Stomach (tissue), 9 donors: ENCODE data around the gene CFAP299. TPM values are rescaled to one million over a fixed set of nuclear protein-coding genes. Genes with fewer than 3 reads are reported as not detected.

Experiments
- DNase-seq, 2 donors: peaks; one replicate each; pipeline versions ENCODE4 v3.0.0 to v3.0.0-alpha.2; 2013 to 2019
- H3K27ac ChIP-seq, 5 donors: fragments of 200-600 bp in 4 of 5; sonication (generic) in 4 of 5; one replicate each; pipeline ENCODE4 v1.5.1; 2013 to 2019; ENCODE audit warnings: mild to moderate bottlenecking in 1 of 5, moderate library complexity in 1 of 5
- H3K27me3 ChIP-seq, 3 donors: fragments of 200-600 bp; sonication (generic); one replicate each; pipeline ENCODE4 v1.5.1; 2017 to 2019; ENCODE audit warnings: mixed run types in 1 of 3
- H3K36me3 ChIP-seq, 4 donors: fragments of 200-600 bp; sonication (generic); 1 replicate in 3 of 4; 2 replicates in 1 of 4; pipeline ENCODE4 v1.5.1; 2016 to 2019
- H3K4me1 ChIP-seq, 4 donors: fragments of 200-600 bp; sonication (generic); one replicate each; pipeline ENCODE4 v1.5.1; 2016 to 2019
- H3K4me3 ChIP-seq, 4 donors: fragments of 200-600 bp; sonication (generic) in 3 of 4; one replicate each; pipeline ENCODE4 v1.5.1; 2016 to 2019; ENCODE audit warnings: mild to moderate bottlenecking in 1 of 4
- H3K9me3 ChIP-seq, 4 donors: fragments of 200-600 bp; sonication (generic); one replicate each; pipeline ENCODE4 v1.5.1; 2016 to 2019
- EP300 ChIP-seq: sonication (generic); formaldehyde crosslinking; IDR thresholded peaks from one replicate; pipeline ENCODE4 v1.6.1; 2017; ENCODE audit warnings: antibody characterized with exemption
- POLR2A ChIP-seq, 4 donors: fragments of 450-650 bp; IDR thresholded peaks; one replicate each; pipeline ENCODE4 v1.6.1; 2016; ENCODE audit warnings: antibody characterized with exemption in 4 of 4, control low read depth in 2 of 4, mild to moderate bottlenecking in 1 of 4, moderate library complexity in 1 of 4
- POLR2AphosphoS5 ChIP-seq, 3 donors: sonication (generic); formaldehyde crosslinking; IDR thresholded peaks; one replicate each; pipeline ENCODE4 v1.6.1; 2016; ENCODE audit warnings: antibody characterized with exemption in 3 of 3
- WGBS, 5 donors: extraction: QIAGEN DNeasy Blood & Tissue Kit in 3 of 5; methylation state at CpG; one replicate each; pipeline versions ENCODE4 v1.1.5 to v1.1.7; 2013 to 2018; 5-methylcytosine and 5-hydroxymethylcytosine counted together
- intact Hi-C: fragments of 100-400 bp; cut with DNase I; formaldehyde crosslinking; loops from one replicate; pipeline ENCODE4 v1.15.1; 2023; ENCODE audit warnings: low total_unique reads
- polyA plus RNA-seq, 3 donors: library from polyadenylated mRNA; stranded (reverse); fragments of 200-250 nt; gene quantifications; one replicate each; pipeline ENCODE4 v1.2.3, GENCODE V29; 2013
- total RNA-seq, 5 donors: library from RNA; depleted of rRNA; stranded (reverse); fragments of >200 nt; gene quantifications; one replicate each; pipeline versions ENCODE4 v1.1.0 to v1.2.3, GENCODE V29; 2014 to 2016
- TF ChIP-seq, protein P1 (sequence below), 7 experiments: fragments of 450-650 bp in 4 of 7; fragments of 200-600 bp in 3 of 7; sonication (generic) in 3 of 7; IDR thresholded peaks; one replicate each; pipeline ENCODE4 v1.5.1; 2016 to 2019; ENCODE audit warnings: antibody characterized with exemption in 7 of 7, control low read depth in 2 of 7, mild to moderate bottlenecking in 1 of 7
- donor health status: healthy with polysubstance abuse.
- donor health status: Bipolar disorder and iron deficiency.
- donor health status: healthy.

The CFAP299 gene
- total and polyA plus RNA-seq, 8 donors: 0.73 TPM; not detected in 7

DNA sequence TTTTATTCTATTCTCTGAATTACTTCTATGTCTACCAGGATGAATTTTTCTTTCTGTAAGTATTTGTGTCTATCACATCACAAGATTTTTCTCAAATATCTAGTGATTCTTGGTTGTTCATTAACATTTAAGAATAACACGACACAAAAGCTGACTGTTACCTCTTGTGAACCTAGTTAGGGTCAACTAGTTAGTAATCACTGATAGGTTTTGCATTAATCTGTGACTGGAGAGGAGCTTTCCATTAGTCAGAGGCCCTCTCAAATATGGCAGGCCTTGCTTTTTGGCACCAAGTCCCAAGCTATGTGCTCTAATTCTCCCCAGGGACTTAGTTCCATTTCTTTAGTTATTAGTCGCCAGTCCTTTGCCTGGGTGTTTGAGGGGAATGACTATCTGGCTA, 259.2 kb downstream of the CFAP299 start:
- no peaks in the 10 kb centered on the region for H3K27me3 ChIP-seq
- H3K4me1 ChIP-seq: no peaks in the 10 kb centered on the region
- no peak overlapping the region for H3K4me3 ChIP-seq
- no peaks in the 10 kb centered on the region for H3K36me3 ChIP-seq
- intact Hi-C loops: no loop called here
- no peaks in the 10 kb centered on the region for H3K9me3 ChIP-seq
- 84 to 91% (median 85%) methylated on average over 2 of the region's 2 CpGs for WGBS, 5 donors
- H3K27ac ChIP-seq: no peak overlapping the region
- no peak for DNase-seq
- TF ChIP-seq, protein P1, sequence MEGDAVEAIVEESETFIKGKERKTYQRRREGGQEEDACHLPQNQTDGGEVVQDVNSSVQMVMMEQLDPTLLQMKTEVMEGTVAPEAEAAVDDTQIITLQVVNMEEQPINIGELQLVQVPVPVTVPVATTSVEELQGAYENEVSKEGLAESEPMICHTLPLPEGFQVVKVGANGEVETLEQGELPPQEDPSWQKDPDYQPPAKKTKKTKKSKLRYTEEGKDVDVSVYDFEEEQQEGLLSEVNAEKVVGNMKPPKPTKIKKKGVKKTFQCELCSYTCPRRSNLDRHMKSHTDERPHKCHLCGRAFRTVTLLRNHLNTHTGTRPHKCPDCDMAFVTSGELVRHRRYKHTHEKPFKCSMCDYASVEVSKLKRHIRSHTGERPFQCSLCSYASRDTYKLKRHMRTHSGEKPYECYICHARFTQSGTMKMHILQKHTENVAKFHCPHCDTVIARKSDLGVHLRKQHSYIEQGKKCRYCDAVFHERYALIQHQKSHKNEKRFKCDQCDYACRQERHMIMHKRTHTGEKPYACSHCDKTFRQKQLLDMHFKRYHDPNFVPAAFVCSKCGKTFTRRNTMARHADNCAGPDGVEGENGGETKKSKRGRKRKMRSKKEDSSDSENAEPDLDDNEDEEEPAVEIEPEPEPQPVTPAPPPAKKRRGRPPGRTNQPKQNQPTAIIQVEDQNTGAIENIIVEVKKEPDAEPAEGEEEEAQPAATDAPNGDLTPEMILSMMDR (IDR thresholded peaks at IDR 0.05): no peak
- TF ChIP-seq POLR2A (IDR thresholded peaks at IDR 0.05) (no peak), EP300 (no peak), POLR2AphosphoS5 (IDR thresholded peaks at IDR 0.05) (no peak)

DNA sequence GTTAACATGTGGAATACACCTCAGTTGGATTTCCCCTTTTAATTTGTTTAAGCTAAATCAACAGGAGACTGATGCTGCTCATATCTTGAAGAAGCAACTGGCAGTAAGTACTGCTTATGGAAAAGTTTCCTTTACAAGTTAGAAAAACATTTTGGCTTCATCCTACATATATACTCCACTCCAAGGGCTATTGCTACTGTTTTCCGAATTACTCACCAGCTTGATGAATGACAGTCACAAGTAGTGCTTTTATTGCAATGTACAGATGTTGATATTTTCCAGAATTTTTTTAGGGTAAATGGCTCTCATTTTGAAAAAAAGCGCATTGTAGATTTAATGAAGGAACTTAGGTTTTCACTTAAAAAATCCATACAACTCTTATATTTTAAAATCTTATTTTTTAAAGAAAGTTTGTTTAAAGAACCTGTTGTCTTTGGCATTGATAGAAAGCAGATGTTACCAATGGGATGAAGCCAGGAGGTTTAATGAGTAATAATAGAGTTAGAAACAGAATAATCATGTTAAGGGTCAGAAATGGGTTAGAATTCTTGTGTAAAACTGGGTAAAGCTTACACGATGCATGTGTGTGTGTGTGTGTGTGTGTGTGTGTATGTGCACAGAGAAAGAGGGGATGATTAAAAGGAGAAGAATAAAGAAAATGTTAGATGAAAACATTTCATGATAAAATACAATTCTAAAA, 272.9 kb downstream of the CFAP299 start:
- Histone ChIP-seq H3K4me1 (peaks cover 0 to 16% (median 11%) of the 10 kb centered on the region in 4 donors), H3K27ac (no peak overlapping the region), H3K9me3 (no peaks in the 10 kb centered on the region), H3K36me3 (no peaks in the 10 kb centered on the region), H3K4me3 (no peak overlapping the region), H3K27me3 (peaks cover 0 to 17% (median 0%) of the 10 kb centered on the region in 3 donors)
- peak in 1 of 2 donors; percentile 19 for DNase-seq
- TF ChIP-seq, protein P1 (IDR thresholded peaks at IDR 0.05): no peak
- TF ChIP-seq POLR2A (IDR thresholded peaks at IDR 0.05) (no peak), POLR2AphosphoS5 (IDR thresholded peaks at IDR 0.05) (no peak), EP300 (no peak)
- 48 to 83% (median 75%) methylated on average over 3 of the region's 3 CpGs for WGBS, 5 donors
- intact Hi-C loops: no loop called here

DNA sequence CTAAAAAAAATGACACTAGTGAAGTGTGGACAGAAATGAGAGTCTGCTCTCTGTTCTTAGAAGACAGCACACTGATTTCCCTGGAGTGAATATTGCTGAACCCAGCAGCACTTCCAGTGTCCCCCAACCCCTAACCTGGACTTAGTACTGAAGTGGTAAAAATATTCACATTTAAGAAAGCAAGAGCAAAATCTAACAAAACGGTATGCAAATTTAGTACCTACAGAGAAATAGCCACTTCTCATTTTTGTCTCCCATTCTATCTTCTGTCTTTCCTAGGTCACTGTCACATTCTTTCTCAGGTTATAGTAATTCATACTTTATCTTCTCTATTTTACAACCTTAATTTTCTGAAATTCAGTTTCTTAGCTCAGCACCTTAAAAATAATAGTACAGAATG, 274.7 kb downstream of the CFAP299 start:
- intact Hi-C loops: no loop called here
- Histone ChIP-seq H3K27me3 (peaks cover 0 to 21% (median 0%) of the 10 kb centered on the region in 3 donors), H3K36me3 (no peaks in the 10 kb centered on the region), H3K4me1 (peaks cover 0 to 26% (median 17%) of the 10 kb centered on the region in 4 donors), H3K9me3 (no peaks in the 10 kb centered on the region), H3K4me3 (no peak overlapping the region), H3K27ac (no peak overlapping the region)
- no peak for TF ChIP-seq POLR2A (IDR thresholded peaks at IDR 0.05)
- TF ChIP-seq, protein P1 (IDR thresholded peaks at IDR 0.05): no peak
- TF ChIP-seq POLR2AphosphoS5 (IDR thresholded peaks at IDR 0.05): no peak
- TF ChIP-seq EP300: no peak
- 83 to 94% (median 90%) methylated on average over 1 of the region's 1 CpG for WGBS, 5 donors
- no peak for DNase-seq

GRCh38 chr4:80610845-80611677, 275.5 kb downstream of the CFAP299 start:
- WGBS, 5 donors: 15 to 18% (median 16%) methylated on average over 3 of the region's 3 CpGs
- Histone ChIP-seq H3K9me3 (no peaks in the 10 kb centered on the region), H3K4me3 (no peak overlapping the region), H3K4me1 (peaks cover 0 to 31% (median 17%) of the 10 kb centered on the region in 4 donors), H3K27ac (no peak overlapping the region), H3K36me3 (no peaks in the 10 kb centered on the region), H3K27me3 (peaks cover 0 to 21% (median 0%) of the 10 kb centered on the region in 3 donors)
- intact Hi-C loops: no loop called here
- TF ChIP-seq POLR2AphosphoS5 (IDR thresholded peaks at IDR 0.05) (peak in 2 of 3 donors; percentile 67 to 80), POLR2A (IDR thresholded peaks at IDR 0.05) (no peak), EP300 (no peak)
- TF ChIP-seq, protein P1 (IDR thresholded peaks at IDR 0.05): no peak
- DNase-seq: peak in 1 of 2 donors; percentile 70
